Ecto neural progenitor cell (in vitro differentiated cells): ENCODE results near the gene USH2A.

Source experiments
- DNase-seq: peaks from one replicate; pipeline ENCODE4 v3.0.0-alpha.2; 2018; ENCODE audit warnings: low spot score

The USH2A gene

DNA sequence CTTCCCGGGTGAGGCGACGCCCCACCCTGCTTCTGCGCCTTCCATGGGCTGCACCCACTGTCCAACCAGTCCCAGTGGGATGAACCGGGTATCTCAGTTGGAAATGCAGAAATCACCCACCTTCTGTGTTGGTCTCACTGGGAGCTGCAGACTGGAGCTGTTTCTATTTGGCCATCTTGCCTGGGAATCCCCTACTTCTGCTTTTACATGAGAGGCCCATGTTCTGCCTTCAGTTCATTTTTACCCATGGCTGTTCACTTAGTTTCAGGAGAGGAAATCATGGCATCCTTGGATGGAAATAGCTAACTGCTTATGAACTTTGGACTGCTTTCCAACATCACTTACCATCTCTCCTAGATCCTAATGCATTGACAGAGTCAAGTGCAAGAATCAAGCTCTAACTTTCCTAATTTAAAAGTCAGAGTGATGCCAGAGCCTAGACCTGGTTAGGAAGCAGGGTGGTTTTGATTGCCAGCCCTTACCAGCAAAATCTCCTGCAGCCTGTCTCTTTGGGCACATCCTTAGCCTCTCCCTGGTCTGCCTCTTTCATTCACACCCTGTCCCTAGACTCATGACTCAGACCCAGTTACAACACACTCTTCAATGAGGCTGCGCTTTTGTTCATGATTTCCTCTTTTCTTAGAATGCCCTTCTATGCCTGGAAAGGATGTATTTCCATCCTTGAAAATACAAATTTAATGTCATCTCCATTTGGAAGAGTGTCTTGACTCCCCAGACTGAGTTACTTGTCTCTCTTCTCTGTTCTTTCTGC lies 719.0 kb downstream of the USH2A start:
- DNase-seq = no peak

DNA sequence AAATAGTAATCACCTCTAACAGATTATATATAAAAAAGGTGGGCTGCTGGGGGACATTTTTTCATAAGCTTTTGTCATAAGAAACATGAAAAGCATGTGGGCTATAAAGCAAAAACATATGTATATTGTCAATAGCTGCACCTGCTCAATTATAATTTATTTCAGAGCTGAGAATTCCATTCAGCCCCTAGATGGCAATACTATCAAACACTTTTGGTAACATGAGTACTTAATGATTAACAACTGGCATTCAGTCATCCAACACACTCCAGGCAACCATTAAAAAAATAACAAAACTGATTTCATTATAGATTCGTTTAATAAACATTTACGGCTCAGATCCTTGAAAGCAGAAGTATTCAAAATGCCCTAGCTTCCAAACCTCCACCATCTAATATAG lies 741.0 kb downstream of the USH2A start:
- no peak for DNase-seq

DNA sequence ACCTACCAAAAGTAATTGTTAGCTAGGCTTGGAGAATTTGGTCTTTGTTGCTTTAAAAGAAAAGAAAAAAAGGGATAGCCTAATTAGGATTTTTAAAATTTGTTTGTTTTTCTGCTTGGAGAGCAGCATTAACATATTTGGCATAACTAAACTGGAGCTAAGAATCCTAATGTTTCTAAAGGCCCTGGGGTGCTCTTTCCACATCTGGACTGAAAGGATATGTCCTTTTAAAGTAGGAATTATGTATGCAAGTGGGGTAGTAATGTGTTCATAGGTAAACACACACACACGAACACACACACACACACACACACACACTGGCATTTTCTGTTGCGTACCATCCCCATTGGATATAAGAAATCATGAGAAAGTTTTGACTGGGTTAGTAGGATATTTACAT lies 742.2 kb downstream of the USH2A start:
- DNase-seq = no peak

DNA sequence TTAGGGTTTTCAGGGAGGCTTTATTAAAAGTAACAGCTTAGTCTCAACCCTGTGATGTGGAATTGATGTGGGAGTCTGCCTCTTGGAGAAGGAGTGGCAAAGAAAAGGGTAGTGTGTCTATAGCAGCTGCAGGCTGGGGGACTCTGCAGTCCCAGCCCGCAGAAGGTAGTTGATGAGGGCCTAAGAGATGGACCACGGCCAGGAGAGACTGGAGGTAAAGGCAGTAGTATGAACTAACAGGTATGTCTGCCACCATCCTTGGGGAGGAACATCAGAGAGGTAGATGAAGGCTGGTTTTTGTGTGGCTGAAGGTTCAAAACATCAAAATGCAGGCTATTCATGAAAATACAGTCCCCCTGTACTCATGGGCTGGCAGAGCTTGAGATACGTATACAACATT lies 744.0 kb downstream of the USH2A start:
- DNase-seq = no peak

DNA sequence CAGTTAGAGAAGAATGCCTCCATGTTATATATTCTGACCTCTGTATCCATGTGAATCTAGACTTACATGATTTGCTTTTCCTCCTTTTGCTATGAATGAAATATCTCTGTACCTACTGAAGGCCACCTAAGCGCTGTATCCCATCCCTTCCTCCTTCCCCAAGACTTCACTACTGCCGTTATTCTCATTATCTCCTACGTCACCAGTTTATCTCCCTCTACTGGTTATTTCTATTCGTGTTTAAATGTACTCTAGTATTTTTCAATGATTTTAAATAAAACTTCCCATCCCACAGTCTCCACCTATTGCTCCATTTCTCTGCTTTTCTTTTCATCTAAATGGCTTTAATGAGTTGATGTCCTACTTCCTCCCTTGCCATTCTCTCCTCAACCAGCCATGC lies 746.1 kb downstream of the USH2A start:
- no peak for DNase-seq

DNA sequence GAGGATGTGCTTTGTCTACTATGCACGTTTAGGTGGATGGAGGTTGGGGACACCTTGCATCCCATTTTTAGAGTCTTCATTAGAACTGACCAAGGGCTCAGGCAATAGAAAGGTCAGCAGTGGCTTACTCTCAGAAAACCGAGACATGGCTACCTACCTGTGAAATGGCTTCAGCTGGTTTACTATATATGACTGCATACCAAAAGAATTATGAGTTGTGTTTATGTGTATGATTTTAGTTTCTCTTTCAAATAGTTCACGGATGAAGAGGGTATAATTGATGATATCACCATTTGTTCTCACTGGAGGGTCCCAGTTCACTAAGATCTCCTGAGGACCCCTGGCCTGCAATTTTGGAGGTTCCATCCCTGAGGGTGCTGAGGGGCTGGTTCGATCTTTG lies 749.3 kb downstream of the USH2A start:
- no peak for DNase-seq

DNA sequence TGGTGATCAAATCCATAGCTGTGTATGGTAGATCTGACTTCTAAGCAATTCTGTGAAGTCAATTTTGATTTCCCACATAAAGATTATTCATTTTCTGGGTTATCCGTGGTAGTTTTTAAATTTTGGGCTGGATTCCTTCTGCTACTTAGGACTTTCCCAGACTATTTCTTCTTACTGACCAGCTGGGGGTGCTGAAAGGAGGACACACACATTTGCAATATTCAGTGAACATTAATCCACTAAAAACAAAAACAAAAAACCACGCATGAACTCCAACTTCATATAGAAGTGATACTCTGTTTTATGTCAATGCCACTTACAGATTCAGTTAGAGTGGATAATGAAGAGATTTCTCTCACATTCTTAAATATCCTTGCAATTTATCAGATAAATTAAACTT lies 750.8 kb downstream of the USH2A start:
- DNase-seq = no peak

DNA sequence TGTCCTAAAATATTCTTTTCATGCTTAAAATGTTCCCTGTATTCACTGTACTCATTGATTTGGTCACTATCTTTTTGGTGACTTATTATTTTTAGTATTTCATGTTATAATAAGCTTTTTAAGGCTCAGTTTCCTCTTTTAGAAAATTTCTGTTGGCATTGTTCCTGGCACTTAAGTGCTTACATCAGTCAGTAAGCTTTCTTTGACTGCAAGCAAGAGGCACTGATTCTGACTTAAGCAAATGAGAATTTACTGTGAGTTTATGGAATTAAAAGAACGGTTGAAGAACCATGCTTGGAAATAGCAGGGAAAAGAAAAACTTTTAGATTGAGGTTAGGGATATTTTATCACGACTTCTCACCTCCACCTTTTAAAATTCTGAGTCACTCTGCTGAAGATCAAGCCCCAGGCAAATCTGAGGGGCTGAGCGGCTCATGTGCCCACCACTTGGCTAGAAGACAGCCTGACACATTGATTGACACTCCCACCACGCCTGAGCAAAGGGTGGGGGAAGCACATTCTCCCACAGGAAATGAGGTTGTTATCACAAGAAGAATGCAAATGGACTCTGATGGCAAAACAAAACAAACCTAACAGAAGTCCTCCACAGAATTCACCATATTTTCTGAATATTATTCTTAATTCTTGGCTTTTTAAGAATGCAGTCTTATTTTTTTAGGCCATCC lies 753.3 kb downstream of the USH2A start:
- no peak for DNase-seq

DNA sequence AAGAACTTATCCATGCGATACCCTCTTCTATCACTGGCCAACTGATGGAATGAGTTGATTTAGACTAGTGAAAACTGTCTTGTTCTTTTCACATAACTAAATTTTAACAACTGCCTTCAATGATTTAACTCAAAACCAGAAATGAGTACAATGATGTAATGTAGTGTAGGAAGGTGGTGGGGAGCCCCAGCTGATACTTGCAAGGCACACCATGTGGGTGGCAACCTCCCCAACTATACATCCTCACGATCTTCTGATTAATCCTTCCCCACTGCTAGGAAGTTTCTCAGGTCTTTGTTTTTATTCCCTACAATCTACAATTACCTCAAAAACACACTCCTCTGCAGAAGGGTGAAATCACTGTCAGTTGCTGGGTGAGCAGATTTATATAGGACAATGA lies 755.5 kb downstream of the USH2A start:
- DNase-seq = no peak

DNA sequence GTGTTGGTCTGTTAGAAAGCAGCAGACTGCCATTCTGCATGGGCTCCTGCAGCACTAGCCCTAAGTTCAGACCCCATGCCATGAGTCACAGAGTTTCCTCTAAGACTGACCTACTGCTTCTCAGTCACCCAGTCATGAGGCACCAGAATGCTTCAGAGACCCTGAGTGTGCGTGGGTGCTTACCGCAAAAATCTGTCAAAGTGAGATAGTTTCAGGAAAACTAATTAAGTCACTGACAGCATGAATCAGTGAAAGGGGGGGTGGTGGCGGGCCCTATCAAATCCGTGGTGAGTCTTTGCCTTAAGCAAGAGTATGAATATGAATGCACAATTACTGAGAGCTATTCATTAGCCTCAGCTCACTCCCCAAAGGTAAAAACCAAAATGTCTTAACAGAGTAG lies 758.0 kb downstream of the USH2A start:
- no peak for DNase-seq

DNA sequence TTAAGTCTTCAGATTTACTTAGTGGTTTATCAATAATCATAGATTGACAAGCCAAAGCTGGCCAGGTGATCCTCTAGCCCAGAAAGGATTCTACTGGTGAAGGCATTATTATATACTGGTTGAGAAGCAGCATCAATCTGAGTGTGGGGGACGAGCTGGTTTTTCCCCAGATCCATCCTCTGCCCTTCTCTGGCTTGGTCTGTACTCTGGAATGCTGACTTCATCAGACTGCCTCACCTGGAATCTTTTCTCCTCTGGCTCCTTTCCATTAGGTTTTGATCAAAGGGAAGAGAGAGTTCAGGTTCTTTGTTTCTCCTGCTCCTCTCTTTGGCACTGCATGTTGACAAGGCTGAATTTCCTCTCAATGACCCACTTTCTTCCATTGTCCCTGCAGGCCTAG lies 762.2 kb downstream of the USH2A start:
- no peak for DNase-seq

DNA sequence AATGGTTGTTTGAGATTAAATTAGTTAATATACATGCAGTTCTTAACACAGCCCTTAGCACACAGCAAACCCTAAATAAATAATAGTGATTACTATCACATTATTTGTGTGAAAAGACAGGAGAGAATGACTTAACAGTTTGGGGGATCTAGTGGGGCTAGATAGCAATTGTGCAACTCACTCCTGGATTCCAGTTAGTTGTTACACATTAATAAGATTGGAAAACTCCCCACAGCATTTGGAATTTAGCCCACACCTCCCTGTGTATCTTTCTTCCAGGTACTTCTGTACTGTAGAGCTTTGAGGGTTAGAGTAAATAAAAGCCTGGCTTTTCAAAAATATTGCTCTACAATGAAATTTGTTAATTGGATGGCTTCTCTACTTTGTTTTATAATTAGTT lies 763.0 kb downstream of the USH2A start:
- DNase-seq = no peak

DNA sequence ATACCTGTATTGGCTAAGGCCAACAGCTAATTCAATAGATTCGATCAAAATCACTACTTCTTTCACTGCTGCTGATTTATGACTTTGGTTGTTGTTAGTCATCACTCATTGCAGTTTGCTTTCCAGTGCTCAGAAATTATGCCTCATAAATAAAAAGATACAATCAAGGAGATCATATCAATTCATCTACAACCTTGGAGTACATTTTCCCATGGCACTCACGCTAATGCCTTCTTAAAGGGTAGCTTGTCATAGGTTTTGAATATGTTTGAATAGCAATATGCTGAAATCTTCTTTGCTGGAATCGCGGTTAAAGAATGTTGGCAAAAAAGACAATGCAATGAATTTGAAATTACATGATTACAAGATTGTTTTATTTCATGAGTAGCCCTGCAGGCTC lies 766.2 kb downstream of the USH2A start:
- no peak for DNase-seq

DNA sequence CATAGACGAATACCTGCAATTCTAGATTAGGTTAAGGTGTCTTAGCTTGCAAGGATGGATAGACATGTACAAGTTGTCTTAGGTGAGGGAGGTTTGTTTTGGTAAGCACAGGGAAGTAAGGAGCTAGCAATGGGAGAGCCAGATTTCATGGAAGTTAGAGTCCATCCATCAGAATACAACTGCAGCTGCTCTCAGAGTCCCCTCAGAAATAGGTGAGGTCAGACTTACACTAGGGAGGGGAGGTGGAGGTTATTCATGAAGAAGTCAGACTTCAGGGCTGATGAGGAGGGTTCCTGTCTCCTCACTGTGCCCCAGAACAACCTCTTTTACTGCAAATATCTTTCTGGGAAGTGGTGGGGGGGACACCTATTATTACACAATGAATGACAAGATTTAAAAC lies 770.9 kb downstream of the USH2A start:
- DNase-seq = no peak

DNA sequence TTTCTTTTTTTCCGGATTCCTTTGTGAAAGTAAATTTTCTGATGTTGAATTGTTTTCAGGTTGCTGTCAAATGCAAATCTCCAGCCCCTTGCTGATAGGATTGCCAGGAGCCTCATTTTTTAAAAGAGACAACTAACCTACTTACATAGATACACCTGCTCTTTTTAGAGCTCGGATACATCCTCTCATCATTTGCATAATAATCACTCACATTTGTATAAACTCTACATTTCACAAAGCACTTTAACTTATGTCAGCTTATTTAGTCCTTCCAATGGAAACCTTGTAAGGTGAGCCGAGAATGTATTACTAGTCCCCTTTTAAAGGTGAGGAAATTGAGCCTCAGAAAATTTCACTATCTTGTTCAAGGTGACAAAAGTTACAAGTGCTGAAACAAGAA lies 771.4 kb downstream of the USH2A start:
- no peak for DNase-seq

DNA sequence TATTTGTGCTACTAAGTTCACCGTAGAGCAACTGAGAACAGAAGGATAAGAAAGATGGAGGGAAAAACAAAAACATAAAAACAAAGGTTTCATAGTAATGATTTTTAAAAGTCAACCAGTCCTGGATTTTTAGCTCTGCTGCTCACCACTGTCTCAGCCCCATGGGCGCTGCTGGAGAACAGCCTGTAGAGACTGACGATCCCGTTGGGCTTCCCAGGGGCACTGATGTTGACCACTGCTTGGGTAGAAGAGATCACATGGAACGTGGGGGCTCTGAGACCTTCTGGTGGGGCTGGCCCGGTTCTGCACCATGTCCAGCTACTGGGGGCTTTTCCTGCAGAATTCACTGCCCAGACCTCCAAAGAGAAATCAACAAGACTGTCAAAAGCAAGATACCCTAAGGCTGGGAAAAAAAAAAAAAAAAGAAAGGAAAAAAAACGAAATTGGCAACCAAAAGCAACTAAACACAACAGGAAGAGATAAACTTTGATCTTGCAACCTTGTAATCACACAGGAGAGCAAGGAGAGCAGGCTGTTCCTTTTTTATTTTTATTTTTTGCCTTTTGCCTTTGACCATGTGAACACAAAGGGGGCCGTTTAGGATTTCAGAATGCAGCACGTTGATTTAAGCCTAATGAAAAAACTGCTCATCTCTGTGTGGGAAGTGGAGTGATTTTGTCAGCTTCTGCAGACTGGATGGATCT lies 772.6 kb downstream of the USH2A start:
- no peak for DNase-seq

DNA sequence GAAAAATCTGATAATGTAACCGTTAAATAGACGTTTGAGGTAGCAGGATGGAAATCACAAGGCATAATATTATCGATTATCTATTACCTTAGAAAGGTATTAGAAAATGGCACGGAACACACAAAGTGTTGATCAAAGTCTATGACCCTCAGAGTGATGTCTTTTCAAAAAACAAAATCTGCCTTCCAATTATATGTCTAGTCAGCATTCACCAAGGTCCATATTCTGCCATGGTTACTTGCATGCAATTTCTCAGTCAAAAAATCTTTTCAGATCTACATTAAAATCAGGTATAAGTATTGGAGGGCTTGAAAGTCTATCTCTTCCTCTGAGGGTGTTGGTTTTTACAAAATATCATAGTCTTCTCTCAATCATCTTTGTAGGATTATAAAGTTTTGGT lies 774.3 kb downstream of the USH2A start:
- no peak for DNase-seq

DNA sequence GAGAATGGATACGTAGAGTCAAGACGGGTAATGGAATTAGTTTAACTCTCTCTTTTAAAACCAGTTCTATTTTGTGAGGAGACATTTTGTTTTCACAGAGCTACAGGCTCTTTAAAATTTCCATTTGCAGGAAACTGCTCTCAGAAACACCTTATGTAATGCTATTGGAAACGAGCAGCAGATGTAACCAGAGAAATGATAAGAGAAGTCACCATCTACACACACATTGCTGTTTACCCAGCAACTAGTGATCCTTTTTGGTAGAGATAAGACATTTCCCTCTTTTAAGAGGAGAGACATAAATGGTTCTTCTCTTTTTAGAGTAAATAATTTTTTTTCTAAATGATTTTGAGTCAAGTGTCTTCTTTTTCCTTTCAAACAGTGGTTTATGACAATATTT lies 775.5 kb downstream of the USH2A start:
- DNase-seq = no peak

DNA sequence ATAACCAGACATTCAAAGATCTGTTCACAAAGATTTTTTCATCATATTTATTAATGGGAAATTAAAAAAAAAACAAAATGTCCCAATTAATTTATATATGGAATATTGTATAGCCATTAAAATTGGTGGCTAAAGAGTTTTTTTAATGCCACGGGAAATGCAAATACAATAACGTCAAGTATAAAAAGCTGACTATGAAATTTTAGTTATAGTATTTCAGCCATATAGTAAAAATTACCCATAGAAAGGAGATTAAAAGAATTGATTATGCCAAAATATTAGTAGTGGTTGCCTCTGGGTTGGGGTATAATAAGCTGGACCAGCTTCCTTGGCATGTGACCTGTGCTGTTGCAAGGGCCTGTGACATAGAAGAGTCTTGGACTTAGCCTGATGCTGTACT lies 777.4 kb downstream of the USH2A start:
- no peak for DNase-seq

DNA sequence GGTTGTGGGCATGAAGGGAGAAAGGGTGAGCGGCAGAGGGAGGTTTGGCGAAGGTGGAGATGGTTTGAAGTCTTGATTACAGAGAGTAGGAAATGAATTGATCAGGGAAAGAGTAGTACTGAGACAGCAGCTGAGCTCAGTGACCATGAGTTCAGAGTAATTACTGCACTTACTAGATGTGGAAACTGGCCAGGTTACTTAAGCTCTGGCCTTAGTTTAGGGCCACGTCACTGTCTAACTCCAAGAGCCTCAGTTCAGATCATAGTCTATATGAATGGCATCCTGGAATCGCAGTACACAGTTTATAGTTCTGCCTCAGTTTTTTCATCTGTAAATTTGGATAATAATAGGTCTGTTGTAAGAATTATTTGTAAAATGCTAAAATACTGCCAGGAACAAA lies 778.1 kb downstream of the USH2A start:
- DNase-seq = no peak

DNA sequence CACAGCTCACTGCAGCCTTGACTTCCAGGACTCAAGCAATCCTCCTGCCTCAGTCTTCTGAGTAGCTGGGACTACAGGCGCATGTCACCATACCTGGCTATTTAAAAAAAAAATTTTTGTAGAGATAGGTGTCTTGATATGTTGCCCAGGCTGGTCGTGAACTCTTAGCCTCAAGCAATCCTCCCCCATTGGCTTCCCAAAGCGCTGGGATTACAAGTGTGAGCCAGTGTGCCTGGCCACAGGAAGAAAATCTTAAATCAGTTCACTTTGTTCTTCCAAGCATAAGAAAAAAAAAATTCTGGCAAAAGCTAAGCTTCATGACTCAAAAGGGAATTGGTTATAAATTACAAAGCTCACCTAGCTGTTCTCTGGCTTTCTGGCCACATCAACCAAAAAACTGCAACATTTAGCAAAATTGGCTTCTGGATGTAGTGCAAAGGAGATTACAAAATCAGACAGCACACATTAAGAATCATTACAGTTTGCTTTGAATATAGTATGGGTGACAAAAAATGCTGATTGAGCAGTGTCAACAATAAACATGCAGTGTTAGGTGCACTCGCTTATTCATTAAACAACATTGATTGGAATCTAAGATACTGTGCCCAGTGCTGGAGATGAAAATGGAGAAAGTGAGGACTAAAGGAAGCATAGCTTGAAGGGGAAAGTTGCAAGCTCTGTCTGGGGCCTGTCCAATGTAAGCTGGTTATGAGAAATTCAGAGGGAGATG lies 779.5 kb downstream of the USH2A start:
- DNase-seq = no peak

DNA sequence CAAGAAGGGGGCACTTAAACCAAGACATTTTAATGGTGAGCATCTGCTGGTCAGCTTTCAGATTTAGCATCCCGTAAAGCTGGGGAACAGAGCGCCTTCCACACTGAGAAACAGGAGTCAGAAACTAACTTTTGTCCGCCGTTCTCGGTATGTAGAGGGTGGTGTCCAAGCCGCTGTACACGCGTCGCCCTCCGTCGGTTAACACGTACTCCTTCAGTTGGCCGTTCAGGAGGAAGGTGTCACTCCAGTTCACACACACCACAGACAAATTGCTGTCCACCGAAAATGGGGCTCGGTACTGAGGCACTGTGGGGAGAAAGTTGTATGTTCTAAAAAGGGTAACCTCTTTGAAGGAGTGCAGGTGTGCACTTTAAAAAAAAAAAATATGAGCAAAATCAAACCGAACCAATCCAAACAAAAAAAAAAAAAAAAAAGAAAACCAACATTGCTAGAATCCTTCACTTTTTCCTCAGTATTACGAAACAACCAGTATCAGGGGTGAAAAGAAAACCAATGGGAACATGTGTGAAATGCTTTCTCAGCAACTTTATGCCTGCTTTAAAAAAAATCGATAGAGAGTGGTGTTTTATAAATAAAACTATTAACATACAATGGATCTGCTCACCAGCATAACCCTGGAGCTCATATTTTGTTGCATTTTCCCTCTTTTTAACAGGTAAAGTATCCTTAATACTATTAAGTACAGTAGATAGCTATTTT lies 782.7 kb downstream of the USH2A start:
- no peak for DNase-seq
